Measurements from ENCODE around the gene TMEM131.

GRCh38 chr2:98027538-98027937, 31.8 kb upstream of the TMEM131 start:
- TF ChIP-seq EP300 (IDR thresholded peaks at IDR 0.05) (no peak), POLR2A (IDR thresholded peaks at IDR 0.05) (no peak)
